NOMO-1 treated with dmso at 0.1 percent for 144 hours (cell line): ENCODE measurements around the gene TRAPPC2L.
"Not testable (repeated sequence)": the region's sequence is repeated elsewhere in the genome, so short reads cannot be mapped to it uniquely, and the experiment has no call there.

Source experiments
- DNase-seq: peaks from one replicate; lab custom pipeline; 2025; ENCODE audit not compliant: unreplicated experiment; lab: John Stamatoyannopoulos, UW

TRAPPC2L gene

GRCh38 chr16:88817785-88818574 is 38.9 kb upstream of the TRAPPC2L start:
- DNase-seq: no peak

- no peak for DNase-seq
These were observed 38.4 kb upstream of the TRAPPC2L start for GRCh38 chr16:88818575-88818874.

- DNase-seq: no peak
These were observed 37.8 kb upstream of the TRAPPC2L start for GRCh38 chr16:88819126-88819525.

DNA sequence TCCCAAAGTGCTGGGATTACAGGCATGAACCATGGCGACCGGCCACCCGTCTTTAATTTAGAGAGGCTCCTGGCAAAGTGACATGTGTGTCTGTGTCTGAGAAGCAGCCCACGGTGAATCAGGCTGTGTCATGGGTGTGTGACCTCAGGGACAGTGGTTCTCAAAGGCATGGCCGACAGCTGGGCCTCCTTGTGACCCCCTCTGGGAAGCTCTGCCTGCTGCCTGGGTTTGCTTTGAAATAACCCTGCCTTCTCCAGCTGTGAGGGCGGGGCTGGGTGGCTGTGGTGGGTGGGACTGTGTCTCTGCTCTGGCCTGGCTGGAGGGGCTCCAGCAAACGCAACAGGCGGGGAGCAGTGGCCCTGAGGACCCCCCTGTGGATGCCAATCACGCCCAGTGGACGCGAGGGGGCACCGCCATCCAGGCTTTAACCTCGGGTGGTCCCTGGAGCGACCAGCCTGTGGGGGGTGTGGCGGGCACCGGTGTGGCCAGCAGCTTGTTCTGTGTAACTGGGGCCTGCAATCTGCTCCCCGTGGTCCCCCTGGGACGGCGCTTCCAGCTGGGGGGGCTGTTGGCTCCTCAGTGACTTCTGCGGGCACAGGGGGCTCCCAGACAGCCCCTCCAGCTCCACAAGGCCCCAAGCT is 36.4 kb upstream of the TRAPPC2L start:
- no peak for DNase-seq

DNA sequence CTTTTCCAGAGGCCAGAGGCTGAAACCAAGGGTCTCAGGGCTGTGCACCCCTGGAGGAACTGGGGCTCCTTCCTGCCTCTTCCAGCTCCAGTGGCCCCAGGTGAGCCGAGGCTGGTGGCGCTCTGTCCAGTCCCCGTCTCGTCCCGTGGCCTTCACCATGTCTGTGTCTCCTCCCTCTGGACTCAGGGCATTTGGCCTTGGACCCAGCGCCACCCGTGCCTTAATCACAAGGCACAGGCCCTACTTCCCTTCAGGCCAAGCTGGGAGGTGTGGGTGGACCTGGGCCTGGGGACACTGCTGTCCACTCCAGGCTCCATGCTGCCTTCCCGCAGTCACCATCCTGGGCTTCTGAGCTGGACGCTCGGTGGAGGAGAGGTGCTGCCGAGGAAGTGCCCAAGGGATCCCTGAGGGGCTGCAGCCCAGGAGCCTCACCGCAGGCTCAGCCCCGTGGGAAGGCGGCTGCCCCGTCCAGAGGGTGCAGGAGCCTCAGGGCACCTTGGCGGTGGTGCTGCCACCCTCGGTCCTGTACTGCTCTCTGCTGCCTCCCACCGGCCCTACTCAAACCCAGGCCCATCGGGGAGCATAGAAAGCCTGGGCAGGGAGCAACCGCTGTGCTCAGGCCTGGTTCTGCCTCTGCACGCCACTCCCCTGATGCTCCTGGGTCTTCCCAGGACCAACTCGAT is 35.6 kb upstream of the TRAPPC2L start:
- no peak for DNase-seq

DNA sequence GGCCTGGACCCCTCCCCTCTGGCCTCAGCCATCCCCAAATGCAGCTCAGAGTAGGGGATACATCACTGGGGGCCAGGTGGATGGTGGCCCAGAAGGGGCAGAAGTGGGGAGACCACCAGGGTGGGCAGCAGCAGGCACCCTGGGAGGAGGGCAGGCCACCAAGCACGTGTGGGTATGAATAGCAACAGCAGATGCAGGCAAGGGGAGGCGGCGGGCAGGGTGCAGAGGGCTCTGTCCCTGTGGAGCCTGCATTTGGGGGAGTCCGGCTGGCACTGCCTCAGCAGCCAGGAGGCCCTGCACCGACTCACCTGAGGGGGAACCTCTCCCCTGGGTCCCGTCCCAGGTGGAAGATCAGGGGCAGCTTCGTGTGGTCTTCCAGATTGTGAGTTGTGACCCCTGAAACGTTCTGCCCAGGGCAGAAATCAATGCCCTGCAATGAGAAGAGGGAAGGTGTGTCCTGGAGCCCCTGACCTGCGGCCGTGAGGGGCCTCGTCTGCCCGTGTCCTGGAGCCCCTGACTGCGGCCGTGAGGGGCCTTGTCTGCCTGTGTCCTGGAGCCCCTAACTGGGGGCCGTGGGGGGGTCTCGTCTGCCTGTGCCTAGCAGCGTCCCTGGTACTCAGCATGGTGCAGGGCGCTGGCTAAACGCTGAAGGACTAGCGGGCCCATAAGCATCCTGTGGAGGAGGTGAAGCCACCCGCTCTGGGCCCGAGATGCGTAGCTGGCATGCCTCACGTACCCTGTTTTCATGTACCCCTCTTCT is 34.5 kb upstream of the TRAPPC2L start:
- no peak for DNase-seq

DNA sequence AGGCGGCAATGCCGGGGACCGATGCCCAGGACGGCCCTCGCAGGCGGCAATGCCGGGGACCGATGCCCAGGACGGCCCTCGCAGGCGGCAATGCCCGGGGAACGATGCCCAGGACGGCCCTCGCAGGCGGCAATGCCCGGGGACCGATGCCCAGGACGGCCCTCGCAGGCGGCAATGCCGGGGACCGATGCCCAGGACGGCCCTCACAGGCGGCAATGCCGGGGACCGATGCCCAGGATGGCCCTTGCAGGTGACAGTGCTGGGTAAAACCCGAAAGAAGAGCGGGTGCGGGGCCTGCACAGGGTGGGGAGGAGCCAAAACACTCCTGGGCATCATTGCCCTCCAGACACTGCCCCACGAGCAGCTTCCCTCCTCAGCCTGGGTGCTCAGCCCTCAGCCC is 33.3 kb upstream of the TRAPPC2L start:
- not testable (repeated sequence) for DNase-seq

GRCh38 chr16:88824256-88825077 is 32.5 kb upstream of the TRAPPC2L start:
- DNase-seq: no peak

GRCh38 chr16:88825146-88825545 is 31.8 kb upstream of the TRAPPC2L start:
- no peak for DNase-seq

GRCh38 chr16:88826070-88826840 is 30.7 kb upstream of the TRAPPC2L start:
- no peak for DNase-seq

GRCh38 chr16:88827727-88828126 is 29.2 kb upstream of the TRAPPC2L start:
- no peak for DNase-seq

- no peak for DNase-seq
These were observed 28.2 kb upstream of the TRAPPC2L start for GRCh38 chr16:88828711-88829110.

DNA sequence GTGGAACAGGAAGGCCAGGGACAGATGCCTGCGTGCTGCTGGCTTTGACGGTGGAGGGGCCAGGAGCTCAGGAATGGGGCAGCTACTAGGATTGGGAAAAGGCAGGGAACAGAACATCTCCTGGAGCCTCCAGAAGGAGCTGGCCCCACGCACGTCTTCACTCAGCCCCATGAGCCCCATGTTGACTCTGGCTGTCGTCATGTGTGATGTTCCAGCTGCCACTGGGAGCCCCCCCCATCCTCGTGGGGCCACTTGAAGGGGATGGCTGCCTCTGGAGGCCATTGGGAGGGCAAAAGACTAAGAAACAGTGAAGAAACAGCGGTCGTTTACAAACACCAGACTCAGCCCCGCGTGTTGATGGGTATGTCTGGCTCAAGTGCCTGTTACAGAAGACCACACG is 26.7 kb upstream of the TRAPPC2L start:
- DNase-seq: no peak

DNA sequence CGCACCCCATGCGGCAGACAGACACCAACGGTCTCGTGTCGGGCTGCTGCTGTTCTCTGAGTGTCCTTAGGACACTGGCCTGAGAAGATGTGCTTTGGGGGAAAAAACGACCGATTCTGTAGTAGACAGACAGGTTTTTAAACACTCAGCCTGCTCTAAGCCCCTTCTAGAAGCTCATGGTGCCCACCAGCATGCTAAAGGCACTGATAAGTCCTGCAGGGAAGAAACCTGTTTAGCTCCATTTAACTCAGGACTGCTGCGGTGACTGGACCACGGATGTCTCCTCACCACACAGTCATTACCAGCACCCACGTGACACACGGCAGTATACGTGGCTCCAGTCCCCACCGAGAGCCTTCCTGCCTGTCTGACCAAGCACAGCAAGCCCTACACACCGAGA is 26.1 kb upstream of the TRAPPC2L start:
- DNase-seq: no peak

- no peak for DNase-seq
These were observed 25.1 kb upstream of the TRAPPC2L start for GRCh38 chr16:88831838-88832237.

GRCh38 chr16:88833086-88833485 is 23.8 kb upstream of the TRAPPC2L start:
- DNase-seq: no peak

DNA sequence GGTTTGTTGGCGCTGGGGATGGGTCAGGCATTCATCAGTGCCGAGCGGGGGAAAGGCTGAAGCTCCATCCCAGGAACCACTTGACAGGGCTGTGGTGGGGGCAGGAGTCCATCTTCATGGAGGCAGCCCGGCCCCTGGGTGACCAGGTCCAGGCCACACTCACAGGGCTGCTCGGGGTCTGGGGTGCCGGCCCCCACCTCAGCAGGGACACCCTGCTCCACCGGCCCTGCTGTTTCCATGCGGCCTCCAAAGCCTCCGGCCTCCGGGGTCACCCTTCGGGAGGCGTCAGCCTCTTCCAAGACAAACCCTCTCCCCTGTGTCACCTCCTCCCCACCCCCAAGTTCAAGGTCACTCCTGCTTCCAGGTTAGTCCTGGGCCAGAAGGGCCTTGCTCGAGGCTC is 22.3 kb upstream of the TRAPPC2L start:
- DNase-seq: no peak

- DNase-seq: no peak
These were observed 21.5 kb upstream of the TRAPPC2L start for GRCh38 chr16:88835383-88835782.

GRCh38 chr16:88835818-88836217 is 21.1 kb upstream of the TRAPPC2L start:
- no peak for DNase-seq

- no peak for DNase-seq
These were observed 20.1 kb upstream of the TRAPPC2L start for GRCh38 chr16:88836791-88837190.
